Putamen (tissue), 1 donor: Measurements from ENCODE around the gene SRCAP.

ENCODE experiments used
- DNase-seq: peaks from one replicate; pipeline ENCODE4 v3.0.0-alpha.2; 2016; ENCODE audit warnings: low spot score

SRCAP gene

DNA sequence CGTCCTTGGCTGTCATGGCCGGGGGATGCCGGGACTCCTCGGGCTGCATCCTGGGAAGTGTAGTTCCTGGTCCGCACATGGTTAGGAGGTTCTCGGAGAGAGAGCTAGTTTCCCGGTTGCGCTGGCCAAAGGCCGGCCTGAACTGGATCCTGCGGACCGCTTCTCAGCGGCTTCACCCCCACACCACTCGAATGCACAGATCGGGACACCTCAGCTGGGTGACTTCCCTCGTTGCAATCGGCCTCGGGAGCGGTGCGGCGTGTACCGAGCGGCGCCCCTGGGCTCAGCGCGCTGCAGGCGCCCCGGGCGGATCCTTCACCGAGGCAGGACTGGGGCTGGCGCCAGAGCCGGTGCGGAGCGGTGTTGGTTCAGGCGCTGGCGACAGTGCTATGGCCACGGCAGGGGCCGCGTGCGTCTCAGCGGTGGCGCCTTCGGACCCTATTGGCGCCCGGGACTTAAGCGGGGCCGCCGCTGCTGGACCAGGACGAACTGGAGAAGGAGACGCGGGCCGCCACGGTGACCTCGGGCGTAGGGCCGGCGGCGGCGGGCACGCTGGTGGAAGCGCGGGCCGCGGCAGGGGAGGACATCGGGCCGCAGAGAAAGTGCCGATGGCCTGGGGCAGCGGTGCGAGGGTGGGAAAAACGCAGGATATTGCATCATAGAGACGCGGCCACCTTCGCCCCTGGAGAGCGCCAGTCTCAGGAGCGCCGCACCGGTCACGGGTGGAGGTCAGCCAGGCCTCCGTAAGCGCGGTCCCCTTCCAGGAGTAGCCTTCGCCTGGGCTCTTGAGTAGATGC is 76.6 kb downstream of the SRCAP start:
- DNase-seq, result peak; percentile 83

DNA sequence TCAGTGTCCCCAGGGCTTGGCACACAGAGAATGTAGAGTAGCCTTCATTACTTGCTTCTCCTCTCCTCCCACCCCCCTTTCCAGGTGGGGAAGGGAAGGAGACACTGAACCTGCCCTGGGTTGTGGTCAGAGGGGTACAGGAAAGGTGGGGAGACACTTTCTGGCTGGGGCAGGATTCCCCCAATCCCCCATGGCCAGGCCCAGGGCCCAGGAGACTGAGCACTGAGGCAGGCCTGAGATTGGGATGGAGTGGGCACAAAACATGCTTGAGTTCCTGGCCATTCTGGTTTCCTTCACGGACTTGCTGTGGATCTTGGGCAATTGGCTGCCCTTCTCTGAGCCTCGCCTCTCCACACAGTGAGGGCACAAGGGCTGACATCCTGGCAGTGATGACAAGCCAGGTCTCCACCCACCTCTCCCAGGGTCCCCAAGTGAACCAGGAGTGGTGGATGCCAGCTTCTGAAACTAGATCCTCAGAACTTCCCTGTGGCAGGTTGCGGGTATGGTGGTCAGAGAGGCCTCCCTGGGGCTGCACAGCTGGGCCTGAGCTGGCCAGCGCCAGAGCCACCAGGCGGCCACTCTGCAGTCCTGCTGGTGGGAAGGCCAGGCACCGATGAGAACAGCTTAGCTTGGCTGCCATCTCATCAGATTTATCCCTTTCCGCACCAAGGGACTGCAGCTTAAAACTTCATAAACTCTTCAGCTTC is 78.8 kb downstream of the SRCAP start:
- DNase-seq, result no peak

DNA sequence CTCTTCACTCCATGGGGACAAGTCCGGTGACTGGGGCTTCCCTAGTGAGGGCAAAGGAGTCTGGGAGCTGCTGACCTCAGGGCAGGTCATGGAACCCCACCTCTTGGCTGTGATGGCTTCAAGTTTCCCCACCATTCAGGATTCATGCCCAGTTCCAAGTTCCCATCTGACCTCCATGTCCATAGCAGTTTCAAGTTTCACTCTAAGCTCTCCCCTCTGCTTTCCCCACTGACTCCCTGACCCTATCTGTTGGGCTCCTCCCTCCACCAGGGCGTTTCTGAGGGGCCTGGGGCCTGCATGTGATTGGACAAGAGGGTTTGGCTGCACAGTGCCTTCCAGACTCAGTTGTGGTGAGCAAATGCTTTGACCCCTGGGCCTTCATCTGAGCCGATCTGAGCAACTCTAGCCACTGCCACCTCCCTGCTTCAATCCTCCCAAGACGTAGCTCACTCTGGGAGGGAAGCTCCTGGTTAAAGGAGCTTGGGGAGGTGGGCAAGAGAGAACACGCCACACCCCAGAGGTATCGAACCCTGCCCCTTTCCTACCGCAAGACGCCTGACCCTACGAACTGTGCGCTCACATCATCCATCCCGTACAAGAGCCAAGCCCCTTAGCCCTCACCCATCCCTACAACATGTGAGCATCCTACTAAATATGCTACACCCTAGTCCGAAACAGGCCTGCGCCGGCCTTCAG is 79.7 kb downstream of the SRCAP start:
- DNase-seq, result no peak

DNA sequence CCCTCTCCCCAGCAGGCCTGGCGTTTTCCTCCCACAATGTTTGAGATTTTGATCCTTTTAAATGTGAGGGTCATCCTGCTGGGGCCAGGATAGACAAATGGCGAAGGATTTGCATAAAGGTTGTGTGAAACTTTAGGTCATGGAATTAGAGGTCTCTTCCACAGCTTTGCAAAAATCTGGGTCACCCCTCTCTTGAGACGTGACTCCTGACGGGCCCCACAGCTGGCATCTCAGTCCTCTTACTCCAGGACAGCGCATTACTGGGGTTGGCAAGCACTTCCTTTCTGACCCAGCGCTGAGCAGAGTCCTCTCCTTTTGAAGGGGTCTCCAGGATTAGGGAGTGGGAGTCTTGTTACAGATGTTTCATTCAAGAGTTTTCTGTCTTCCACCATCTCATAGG is 80.6 kb downstream of the SRCAP start:
- no peak for DNase-seq

DNA sequence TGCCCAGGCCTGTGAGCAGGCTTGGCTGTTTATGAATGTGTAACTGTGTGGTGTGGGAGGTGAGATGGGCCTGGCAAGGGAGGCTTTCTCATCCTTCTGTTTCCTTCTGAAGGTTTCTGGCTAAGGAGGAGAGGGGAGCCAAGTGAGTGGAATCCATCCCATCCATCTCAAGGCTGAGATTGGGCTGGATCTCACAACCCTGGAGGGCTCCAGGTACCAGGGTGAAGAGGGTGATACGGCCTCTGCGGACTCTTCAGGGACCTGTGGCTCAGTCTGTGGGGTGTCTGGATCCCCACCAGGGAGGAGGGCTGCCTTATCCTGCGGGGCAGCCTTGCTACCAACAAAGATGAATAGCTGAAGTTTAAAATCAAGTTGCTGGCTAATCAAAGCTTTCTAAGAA is 81.0 kb downstream of the SRCAP start:
- no peak for DNase-seq

DNA sequence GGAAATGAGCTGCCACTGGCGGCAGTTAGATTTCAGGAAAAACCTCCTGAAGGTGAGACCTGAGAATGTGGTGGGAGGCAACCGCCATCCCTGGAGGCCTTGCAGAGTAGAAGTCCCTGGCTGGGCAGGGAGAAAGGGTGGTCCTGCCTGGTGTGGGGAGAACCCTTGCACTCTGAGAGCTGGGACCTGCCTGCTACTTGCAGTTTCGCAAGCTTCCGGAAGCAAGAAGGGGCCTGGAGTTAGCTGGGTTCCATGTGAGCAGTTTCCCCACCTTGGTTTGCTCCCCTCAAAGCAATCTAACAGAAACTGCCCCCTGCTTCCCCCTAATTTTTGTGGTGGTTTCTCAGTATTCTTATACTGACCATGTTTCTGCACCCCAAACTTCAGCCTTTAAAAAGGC is 81.6 kb downstream of the SRCAP start:
- no peak for DNase-seq

DNA sequence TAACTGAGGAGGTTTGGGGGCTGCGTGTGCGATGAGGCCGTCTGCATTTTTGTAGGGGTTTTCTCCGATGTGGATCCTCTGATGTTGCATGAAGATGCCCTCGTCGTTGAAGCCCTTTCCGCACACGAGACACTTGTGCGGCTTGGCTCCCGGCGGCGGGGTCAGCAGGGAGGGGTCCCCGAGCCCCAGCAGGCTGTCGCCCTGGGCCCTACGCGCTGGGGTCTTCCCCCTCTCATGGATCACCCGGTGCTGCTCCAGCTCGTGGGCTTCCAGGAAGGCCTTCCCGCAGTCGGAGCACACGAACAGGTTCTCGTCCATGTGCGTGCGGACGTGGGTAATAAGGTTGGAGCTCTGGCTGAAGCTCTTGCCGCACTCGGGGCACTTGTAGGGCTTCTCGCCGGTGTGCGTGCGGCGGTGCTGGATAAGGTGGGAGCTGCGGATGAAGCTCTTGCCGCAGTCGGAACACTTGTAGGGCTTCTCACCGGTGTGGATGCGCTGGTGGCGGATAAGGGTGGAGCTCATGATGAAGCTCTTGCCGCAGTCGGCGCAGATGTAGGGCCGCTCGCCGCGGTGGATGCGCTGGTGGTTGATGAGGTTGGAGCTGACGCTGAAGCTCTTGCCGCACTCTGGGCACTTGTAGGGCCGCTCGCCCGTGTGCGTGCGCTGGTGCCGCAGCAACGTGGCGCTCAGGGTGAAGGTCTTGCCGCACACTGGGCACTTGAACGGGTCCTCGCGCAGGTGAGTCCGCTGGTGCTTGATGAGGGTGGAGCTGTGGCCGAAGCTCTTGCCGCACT is 83.7 kb downstream of the SRCAP start:
- DNase-seq, result no peak

DNA sequence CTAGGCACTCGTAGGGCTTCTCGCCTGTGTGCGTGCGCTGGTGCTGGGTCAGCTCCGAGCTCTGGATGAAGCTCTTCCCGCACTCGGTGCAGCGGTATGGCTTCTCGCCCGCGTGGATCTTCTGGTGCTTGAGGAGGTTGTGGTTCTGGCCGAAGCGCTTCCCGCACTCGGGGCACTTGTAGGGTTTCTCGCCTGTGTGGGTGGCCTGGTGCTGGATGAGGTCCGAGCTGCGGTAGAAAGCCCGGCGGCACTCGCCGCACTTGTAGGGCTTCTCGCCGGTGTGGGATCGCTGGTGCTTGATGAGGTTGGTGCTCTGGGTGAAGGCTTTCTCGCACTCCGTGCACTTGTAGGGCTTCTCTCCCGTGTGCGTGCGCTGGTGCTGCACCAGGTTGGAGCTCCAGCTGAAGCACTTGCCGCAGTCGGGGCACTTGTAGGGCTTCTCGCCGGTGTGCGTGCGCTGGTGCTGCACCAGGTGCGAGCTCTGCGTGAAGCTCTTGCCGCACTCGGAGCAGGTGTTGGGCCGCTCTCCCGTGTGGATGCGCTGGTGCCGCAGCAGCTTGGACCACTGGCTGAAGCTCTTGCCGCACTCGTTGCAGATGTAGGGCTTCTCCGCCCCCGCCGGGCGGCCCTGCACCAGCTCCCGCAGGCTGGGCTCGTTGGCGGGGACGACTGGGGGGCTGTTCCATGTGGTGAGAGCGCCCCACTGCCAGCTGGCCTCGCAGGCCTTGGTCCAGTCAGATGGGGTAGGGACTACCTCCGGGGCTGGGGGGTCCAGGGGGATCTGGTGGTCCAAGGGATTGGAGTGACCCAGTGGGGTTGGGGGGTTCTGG is 84.5 kb downstream of the SRCAP start:
- DNase-seq, result no peak

DNA sequence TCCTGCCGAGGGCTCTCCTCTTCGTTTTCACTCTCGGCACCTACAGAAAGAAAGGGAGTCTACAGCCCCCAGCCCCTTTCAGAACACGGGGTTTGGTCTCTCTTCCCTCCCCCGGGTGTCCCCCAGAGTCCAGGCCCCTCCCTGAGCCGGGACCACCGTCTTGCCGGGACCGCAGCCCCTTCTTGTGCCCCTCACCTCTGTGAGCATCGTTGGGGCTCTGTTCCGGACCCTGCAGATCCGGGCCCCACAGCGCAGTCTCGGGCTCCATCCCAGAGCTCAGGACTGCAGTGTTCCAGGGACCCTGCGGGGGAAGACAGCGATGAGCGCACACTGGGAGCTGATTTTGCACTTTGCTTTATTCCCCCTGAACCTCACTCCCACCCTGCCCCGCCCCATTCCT is 85.2 kb downstream of the SRCAP start:
- no peak for DNase-seq

DNA sequence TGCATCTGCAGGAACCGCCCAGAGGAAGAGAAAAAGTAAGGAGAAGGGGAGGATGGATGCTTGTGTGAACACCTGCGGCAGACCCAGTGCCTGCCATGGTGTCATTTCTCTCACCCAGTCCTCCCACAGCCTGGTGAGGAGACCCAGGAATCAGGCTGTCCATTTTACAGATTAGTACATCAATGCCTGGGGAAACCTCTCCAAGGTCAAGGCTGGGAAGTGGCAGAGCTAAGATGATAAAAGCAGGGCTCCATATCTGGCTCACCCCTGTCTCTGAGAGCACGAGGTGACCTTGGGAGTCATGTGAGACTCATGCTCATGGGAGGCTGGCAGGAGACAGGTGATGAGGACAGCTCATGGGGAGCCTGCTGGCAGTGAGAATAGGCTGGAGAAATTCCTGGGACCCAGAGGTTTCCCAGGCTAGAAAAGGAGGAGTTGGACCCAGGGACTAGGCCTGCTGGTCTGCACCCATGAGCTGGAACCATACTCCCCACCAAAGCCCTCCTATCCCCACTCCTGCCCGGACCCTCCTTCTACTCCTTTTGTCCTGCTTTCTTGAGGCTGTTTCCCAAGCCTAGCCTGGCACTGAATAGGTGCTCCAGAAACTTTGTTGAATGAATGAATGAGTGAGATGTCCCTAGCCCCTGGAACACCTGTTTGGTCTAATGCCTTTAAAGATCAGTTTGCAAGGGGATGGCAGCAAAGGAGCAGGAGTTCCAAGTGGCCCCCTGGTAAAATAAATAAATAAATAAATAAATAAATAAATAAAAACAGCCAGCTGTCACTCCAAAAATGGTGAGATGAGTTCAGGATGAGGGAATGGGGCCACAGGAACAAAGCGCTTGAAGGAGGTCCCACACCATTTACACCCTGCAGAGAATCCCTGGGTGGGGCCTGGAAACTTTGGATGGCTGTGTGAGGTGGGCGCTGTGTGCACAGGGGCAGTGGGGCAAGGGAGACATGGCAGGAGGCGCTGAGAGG is 86.4 kb downstream of the SRCAP start:
- no peak for DNase-seq

DNA sequence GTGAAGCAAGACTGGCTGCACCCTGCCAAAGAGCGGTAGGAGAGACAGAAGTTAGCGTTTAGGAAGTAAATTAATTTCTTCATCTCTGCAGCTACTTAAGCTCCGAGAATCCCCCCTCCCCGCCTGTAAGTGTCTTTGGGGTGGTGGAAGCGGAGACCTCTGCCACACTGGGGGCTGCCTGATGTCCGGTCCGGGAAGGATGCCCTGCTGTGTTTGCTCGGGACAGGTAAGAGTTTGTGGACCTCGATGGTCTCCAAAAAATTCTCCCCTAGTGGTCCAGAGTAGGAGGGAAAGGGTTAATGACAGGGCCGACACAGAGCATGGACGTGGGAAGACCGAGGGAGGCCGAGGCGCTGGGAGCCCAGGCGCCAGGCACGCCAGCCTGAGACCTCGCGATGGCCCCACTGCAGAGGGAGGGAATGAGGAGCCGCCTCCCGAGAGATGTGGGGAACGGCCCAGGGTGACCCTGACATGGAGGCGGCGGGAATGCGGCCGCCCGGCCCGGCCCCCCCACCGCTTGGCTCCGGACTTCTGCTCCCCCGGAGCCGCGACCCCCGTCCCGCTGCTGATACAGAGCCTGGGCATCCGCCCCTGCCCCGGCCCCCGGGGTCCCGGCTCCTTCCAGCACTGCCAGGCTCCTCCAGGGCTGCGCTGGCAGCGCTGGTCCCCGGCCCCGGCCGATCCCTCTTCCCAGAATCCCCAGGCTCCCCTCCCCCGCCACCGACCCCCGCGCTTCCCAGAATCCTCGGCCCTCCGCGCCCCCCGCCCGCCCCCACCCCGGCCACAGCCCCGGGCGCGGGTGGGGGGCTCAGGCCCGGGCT is 87.4 kb downstream of the SRCAP start:
- no peak for DNase-seq

DNA sequence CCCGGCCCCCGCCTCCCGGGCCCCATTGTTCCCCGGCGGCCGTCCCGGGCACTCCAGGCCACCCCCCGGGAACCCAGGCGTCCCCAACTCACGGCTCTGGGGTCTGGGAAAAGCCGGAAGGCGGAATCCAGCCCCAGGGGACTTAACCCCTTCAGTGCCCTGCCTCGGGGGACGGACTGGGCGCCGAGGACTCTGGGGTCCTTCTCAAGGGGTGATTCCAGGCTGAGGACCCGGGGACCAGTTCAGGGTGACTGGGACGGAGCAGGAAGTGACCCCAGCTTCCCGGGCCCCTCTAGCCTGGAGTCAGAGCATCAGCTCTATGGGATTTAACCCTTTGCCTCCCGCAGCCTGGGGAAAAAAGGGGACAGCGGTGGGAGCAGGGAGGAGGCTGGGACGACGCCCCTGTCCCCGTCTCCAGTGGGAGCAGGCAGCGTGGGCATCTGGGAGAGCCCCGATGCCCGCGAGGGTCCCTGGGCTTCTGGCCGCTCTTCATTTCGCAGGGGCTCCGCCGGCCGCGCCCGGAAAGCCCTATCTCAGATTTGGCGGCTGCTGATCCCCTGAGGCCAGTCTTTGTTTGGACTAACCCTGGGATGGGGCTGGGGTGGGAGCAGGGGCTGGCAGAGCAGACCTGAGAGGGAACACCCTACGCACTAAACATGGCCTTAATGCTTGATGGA is 88.1 kb downstream of the SRCAP start, which contains the start of gene ZNF629:
Gene ZNF629 (minus strand): TSS at position 270 of the 677 bp plus-strand sequence. CDS start 2,723 bp downstream, outside the sequence.
- DNase-seq, result peak; percentile 83

DNA sequence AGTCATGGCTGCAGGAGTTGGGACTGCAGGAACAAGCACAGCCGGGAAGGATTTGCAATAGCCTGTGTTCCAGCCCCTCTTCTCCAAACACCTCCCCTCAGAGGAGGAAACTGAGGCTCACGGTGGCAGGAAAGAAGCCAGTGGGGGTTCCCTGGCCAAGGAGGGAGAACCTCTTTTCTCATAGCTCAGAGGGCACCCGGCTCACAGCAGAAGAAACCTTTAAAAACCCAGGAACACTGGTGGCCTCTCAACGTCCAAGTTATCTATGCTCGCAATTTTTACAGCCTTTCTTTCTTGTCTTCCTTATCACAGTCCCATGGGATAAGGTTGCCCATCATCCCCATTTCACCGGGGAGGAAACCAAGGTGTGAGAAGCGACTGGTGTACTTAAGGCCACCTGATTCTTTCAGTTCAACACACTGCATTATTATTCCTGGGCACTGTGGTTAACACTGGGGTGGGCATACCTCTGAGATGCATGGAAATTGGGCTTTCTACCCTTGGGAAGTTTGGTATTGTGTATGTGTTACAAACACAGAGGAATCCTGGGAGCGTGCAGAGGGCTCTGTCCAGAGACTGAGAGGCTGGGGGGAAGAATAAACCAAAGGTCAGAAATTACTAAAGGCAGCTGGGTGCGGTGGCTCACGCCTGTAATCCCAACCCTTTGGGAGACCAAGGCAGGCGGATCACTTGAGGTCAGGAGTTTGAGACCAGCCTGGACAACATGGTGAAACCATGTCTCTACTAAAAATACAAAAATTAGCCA is 88.8 kb downstream of the SRCAP start:
- DNase-seq, result no peak
